Stimulated activated CD8-positive, alpha-beta memory T cell treated with anti-CD3 and anti-CD28 coated beads, Interleukin-2, amount 100 ng/mL, for 48 hours (primary cell): Measurements from ENCODE around the gene TPPP3.
"Not testable (repeated sequence)": the region's sequence is repeated elsewhere in the genome, so short reads cannot be mapped to it uniquely, and the experiment has no call there.

Experiments
- DNase-seq, 2 donors: peaks; one replicate each; pipeline ENCODE4 v3.0.0-alpha.2; 2020; ENCODE audit warnings: low read depth in 2 of 2

TPPP3 gene

DNA sequence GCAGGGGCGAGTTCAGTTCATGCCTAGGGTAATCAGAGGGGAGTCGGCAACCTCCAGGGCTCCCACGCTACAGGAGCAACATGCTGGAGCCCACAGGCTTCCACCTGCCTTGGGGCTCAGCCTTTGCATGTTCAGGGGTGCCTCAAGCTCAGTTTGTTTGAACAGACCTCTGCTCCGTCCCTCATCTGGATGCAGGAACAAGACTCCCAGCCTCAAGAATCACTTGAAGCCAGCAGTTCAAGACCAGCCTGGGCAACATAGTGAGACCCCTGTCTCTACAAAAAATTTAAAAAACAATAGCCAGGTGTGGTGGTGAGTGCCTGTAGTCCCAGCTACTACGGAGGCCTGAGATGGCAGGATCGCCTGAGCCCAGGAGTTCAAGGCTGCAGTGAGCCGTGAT, 32.7 kb upstream of the TPPP3 start:
- no peak for DNase-seq

GRCh38 chr16:67425580-67425979, 32.3 kb upstream of the TPPP3 start:
- DNase-seq: no peak

DNA sequence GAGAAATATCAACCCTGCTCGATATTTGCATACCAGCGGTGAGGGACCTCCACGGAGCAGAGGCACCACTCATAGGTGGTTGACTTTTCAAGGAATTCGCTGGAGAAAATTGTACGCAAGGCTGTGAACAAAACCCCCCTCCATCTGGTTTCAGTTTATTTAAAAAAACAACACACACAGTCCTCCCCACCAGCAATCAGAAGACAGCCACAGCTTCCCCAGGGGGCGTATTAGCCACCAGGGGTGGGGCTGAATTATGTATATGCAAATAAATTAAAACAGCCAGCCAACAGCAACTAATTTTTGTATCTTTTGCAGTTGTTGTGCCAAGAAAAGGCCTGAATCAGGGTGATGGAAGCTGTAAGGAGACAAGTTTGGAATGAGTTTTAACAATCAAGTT, 31.8 kb upstream of the TPPP3 start:
- no peak for DNase-seq

GRCh38 chr16:67424261-67424615, 30.9 kb upstream of the TPPP3 start:
- DNase-seq: no peak

DNA sequence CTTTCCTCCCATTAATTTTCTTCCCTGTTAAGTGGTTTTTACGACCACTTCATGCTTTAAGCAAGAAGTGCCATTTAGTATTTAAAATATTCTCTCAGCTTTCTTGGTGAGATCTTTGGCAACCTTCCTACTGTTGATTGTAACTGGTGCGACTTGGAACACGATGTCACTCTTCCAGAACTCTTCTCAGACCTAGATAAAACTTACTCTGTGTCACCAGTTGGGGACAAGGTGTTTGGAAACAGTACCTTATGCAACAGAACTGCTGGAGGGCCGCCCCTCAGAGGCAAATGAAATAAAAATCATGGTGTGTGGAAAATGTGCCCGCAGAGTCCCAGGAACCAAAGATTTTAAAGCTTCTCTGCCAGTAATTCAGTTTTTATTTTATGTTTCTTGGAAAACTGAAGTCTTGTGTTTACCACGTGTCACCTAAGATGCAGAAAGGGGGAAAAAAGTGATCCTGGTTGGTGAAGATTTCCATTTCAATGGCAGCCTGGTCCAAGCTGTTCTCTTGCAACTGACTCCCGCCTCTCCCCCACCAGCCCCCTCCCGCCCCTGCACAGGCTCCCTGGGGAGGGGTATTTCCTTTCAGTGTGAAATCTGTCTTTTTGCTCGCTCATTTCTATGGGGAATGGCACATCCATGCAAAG, 30.4 kb upstream of the TPPP3 start:
- DNase-seq: no peak

DNA sequence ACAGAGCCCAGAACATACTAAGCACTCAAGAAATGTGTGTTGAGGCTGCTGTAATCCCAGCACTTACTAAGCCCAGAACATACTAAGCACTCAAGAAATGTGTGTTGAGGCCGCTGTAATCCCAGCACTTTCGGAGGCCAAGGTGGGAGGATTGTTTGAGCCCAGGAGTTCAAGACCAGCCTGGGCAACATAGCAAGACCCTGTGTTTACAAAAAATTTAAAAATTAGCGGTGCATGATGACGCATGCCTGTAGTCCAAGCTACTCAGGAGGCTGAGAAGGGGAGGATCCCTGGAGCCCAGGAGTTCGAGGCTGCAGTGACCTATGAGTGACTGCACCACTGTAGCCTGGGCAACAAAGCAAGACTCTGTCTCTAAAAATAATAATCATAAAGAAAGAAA, 29.7 kb upstream of the TPPP3 start:
- no peak for DNase-seq

DNA sequence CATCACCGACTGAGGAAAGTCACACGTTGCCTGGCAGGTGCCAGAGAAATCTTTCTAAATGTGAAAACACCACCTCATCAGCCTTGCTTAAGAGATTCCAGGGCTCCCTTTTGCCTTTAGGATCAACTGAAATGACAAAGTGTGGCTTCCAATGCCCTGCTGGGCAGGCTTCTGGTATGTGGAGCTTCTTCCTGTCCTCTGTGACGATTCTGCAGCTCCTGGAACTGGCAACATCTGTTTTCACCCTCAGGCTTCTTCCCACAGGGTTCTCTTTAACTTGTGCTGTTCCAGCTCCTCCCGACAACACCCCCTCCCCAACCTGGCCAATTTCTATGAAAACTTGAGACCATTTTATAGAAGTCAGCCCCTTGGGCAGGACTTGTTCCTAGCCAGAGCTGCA, 27.7 kb upstream of the TPPP3 start:
- no peak for DNase-seq

DNA sequence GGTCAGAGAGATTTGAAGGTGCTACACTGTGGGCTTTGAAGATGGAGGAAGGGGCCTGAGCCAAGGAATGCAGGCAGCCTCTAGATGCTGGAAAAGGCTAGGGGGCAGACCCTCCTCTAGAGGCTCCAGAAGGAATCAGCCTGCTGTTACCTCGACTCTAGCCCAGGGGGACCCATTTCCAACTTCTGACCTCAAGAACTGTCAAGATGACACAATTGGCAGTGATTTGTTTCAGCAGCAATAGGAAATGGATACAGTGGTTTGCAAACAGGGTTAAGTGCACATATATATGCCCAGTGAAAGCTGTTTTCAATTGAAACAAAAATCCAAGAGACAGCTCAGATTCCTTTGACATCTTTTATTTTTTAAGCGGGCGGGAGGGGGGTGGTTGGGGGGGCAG, 26.6 kb upstream of the TPPP3 start:
- DNase-seq: no peak

DNA sequence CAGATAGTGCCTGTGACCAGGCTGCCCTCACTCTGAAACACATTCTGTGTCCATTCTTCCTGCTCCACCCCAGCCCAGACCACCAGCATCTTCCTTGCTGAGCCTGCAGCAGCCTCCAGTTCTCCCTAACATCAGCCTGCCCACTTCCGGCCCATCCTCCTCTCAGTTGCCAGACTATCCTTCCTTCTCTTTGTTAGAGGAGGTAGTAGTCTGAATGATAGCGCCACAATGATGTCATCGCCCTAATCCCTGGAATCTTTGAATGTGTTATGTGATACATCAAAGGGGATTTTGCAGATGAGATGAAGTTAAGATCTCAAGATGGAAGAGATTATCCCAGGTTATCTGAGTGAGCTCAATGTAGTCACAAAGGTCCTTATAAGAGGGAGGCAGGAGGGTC, 26.2 kb upstream of the TPPP3 start:
- DNase-seq: no peak

DNA sequence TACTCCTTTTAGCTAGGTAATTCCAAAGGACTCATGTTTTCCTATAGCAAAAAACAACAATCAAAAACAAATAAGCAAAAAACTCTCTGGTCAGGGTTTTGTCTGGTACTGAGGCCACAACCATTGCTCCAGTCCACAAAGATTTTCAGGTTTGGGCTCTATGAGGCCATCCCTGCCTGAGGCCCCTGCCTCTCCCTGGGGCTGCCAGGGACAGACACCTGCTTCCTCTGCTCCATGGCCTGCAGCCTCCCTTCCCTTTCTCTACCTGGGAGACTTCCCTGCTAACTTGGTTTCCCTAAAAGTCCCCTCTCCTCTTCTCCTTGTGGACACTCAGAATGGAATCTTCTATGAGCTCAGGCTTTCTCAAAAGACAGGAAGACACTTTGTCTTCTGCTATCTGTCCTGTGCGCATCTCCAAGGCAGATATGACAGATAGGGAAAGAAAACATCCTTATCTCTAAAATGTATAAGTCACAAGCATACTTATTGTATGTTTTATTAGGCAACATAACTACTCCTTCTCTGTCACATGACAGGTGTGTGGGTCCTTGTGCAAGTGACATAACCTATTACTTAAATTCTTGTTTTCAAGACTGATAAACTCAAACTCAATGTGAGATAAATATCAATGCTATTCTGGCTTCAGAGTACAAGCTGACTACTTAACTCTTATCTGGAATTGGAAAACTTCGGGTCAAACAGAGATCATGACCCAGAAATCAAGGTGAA, 24.2 kb upstream of the TPPP3 start:
- DNase-seq: no peak

DNA sequence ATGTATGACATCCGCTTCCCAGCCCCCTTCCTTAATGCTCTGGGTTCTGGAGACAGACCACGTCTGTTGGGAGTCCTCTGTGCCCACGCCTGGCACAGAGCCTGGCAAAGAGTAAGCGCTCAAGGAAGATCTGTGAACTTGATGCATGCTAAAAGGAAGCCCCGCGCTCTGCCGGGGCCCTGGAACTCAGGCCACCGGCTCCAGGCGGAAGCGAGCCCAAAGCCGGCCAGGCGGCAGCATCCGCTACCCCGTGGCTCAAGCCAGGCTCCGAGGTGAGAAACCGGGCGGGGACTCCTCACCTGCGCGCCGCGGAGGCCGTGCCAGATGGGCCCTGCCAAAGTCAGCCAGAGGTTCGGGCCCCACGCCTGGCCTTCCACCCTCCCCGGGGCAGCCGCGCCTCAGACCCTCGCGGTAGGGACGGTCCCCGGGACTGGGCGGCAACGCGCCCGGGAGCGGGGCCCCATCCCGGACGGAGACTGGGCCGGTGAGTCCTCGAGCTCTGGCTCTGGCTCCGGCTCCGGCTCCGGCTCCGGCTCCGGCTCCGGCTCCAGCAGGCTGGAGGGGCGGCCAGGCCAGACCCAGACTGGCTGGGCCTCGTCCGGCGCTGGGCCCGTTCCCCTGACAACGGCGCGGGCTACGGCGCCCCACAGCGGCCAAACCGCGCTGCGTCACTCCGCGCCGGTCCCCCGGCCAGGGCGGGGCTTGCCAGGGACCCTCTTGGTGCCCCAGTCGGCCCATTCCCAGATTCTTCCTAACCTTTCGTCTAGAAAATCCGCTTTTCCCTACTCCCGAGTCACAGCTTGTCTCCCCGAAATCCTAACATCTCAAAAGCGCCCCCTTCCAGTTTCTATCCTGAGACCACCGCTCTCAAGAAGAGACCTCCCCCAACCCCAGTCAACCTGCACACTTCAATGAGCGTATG, 22.8 kb upstream of the TPPP3 start, which contains the start of gene ZDHHC1:
ZDHHC1 (minus strand) TSS at position 606 of the 922 bp plus-strand sequence. CDS start 8,702 bp downstream, outside the sequence.
- peak; percentile 42 to 52 for DNase-seq

DNA sequence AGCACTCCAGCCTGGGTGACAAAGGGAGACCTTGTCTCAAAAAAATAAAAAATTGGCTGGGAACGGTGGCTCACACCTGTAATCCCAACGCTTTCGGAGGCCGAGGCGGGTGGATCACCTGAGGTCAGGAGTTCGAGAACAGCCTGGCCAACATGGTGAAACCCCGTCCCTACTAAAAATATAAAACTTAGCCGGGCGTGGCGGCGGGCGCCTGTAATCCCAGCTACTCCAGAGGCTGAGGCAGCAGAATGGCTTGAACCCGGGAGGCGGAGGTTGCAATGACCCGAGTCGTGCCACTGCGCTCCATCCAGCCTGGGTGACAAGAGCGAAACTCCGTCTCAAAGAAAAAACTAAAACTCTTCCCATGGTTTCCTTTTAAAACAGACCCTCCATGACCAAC, 22.1 kb upstream of the TPPP3 start:
- DNase-seq: not testable (repeated sequence)

DNA sequence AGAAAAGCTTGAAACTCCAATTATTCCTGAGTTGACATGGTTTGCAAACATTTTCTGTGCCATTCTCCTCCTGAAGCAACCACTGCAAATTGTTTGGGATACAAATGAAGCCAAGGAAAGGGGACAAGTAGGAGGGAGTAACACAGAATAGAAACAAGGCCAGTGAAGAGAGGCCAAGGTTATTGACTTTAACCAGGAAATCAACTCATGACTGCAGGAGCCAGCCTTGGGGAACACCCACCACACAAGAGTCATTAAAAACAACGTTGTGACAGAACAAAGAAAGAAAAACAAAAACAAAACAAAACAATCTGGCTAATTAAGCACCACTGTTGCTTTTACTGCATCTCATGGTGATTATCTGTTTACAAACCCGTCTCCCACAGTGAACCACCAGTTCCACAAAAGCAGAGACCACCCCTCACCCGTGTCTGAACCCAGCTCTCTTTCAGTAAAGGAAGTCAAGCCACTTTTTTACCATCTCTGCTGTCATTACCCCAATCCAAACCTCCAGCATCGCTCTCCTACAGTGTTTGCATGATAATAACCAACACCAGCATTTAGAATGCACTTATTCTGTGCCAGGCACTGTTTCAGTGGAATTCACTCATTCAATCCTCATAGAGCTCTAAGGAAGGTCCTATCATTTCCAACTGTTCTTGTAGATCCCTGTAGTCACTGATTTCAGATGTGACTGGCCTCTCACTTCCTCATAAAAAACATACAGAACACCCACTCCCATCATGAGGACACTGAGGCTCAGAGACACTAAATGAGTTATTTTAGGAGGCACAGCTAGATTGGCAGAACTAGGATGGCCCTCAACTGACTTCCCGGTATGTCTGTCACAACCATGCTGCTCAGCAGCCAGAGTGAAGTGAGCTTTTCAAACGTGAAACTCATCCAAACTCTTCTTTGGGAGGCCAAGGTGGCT, 20.9 kb upstream of the TPPP3 start:
- no peak for DNase-seq

DNA sequence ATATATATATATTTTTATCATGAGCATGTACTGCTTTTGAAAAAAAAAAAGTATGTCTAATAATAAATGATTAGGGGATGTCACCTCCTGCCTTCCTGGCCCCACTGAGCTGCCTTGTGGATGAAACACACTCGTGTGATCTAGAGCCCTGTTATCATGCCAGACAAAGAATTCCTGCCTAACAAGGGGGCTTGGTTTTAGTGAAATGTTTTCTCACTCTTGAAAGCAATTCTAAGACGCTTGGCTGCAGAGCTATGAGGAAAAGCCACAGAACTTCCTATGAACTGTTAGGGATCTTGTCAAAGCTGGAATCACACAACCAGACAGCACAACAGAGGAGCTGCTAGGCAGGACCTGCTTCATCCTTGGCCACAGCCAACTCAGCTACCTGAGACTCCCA, 19.0 kb upstream of the TPPP3 start:
- DNase-seq: no peak

DNA sequence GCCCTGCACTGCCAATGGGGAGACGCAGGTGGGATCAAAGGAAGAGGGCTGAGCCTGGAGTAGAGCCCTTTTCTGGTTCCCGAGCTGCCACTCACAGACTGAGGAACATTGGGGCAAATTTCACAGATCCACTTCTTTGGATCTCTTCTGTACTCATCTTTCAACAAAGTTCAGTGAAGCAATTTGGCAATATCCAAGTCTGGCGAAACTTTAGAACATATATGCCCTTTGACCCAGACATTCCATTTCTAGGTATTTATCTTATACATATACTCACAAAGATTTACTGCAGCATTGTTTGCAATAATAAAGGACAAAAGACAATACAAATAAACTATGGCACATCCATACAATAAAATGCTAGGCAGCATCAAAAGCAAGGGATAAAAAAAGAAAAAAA, 18.0 kb upstream of the TPPP3 start:
- no peak for DNase-seq

DNA sequence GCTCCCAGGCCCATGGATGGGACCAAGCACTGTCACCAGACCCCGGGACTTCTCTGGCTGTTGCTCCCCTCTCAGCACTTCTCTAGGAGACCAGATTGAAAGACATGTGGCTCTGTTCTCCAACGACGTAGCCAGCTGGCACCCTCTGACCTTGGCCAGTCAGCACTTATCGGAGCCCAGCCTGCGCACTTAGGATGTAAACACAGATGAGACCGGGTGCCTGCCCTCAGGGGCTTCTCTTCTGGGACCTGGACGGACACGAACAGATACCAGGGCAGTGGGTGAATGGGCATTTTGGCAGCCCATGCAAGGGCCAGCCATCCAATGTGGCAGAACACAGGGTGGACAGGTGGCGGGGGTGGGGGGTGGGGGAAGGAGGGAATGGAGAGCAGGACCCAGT, 16.3 kb upstream of the TPPP3 start:
- no peak for DNase-seq

DNA sequence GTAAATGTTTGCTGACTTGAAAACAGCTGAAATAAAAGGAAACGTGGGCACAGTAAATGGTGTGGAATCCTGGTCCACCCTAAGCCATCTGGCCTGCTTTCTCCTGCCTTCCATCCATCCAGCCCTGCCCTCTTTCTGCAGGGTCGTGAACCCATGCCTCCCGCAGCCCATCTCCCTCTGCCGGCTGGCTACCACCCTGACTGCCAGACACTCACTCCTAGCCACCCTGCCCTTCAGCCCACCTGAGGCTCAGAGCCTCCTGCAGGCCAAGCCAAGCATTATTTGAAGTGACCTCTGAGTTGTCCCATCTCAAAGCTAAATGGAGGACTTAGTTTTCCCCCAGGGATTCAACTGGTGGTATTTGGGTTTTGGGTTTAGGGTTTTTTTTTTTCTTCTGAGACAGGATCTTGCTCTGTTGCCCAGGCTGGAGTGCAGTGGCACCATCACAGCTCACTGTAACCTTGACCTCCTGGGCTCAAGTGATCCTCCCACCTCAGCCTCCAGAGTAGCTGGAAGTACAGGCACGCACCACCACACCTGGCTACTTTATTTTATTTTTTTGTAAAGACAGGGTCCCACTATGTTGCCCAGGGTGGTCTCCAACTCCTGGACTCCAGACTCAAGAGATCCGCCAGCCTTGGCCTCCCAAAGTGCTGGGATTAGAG, 14.6 kb upstream of the TPPP3 start:
- DNase-seq: no peak

GRCh38 chr16:67407176-67407787, 14.0 kb upstream of the TPPP3 start:
- DNase-seq: no peak

- no peak for DNase-seq
Observed at GRCh38 chr16:67406111-67406971, 13.0 kb upstream of the TPPP3 start.

DNA sequence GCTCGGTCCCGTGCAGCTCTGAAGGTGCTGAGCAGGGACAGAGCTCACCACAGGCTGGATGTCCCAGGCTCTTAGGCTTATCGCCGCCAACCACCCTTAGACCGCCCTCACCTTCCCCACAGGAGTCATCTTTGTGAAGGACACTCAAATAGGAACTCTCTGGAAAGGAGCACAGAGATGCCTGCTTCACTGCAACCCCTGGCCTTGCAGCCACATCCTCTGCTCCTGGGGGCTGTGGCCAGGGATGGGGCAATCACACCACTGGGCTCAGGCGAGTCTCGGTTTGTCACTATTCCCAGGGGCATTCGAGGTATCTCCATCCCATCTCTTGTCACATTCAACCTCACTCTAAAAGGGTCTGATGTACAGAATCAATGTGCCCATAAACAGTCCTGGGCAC, 12.0 kb upstream of the TPPP3 start:
- no peak for DNase-seq
